Measurements from ENCODE around the gene ITFG2. TPM values are rescaled to one million over a fixed set of nuclear protein-coding genes. Genes with fewer than 3 reads are reported as not detected.

The ITFG2 gene
- total and polyA plus RNA-seq, 9 of the 15 experiments (the other 6 are each of a cell fraction or from before 2014, with no cell fraction given): 15.0 to 22.8 (median 19.4) TPM

DNA sequence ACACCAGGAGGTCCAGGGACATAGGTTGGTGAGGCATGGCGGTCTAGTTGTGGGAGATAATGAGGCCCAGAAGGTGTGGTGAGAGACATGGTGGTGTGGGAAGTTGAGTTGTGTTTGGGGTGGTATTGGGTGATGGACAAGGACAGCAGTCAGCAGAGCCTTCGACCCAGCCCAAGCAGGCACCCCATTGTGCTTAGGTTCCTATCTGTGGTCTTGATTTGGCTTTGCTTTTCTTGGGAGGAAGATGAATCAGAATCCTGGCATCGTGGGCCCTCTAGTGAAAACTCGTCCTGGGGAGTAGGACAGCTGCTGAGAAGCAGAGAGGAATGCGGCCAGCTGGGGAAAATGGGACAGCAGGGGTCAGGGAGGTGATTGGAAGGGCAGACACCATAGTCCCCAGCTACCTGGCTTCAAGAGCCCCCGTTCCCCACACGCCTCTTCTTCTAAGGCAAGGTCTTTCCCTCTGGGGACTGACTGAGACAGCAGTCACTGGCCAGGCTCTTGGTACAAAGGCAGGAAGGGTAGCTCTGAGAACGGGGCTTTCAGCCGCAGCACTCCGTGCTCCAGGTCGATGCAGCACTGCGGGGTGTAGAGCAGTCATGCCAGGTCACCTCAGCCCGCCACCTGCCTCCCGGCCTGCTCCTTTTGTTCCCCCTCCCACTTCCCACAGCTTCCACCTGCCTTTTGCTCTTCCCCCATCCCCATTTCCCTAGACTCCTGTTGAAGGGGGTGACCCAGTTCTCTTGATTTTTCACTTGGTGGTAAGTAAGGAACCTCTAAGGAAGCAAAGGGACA, 14.4 kb downstream of the ITFG2 start:
- Histone ChIP-seq H3K27me3 (ENCODE audit: control insufficient read depth in 2 of 2, insufficient read depth in 2 of 2, low read length in 2 of 2) (no peaks in the 10 kb centered on the region), H3K9me1 (ENCODE audit: control insufficient read depth, insufficient read depth, low read length) (no peaks in the 10 kb centered on the region), H3K36me3 (ENCODE audit: control insufficient read depth, insufficient read depth, low read length) (peaks cover 54% of the 10 kb centered on the region; the same call in 1 of the 3 replicates), H3K9me3 (replicated peaks; ENCODE audit: control insufficient read depth, insufficient read depth, low read depth, low read length) (no peaks in the 10 kb centered on the region), H2AFZ (ENCODE audit: low read depth, low read length) (no peak overlapping the region), H3K4me1 (replicated peaks in 1 of 2; ENCODE audit: control insufficient read depth in 2 of 2, insufficient read depth in 2 of 2, low read length in 2 of 2) (no peaks in the 10 kb centered on the region), H3K4me3 (no peak overlapping the region), H3K4me2 (ENCODE audit: insufficient read depth, low read length) (no peak overlapping the region), H3K9ac (ENCODE audit: insufficient read depth in 1 of 2, low read depth in 2 of 2, low read length in 2 of 2) (no peak overlapping the region; a peak in 1 of 4 replicates), H3K27ac (ENCODE audit: extremely low read depth, low read depth, low read length) (no peak overlapping the region), H3K79me2 (ENCODE audit: control insufficient read depth, insufficient read depth, low read length) (no peaks in the 10 kb centered on the region), H4K20me1 (replicated peaks; ENCODE audit: control insufficient read depth, insufficient read depth, low read length) (no peaks in the 10 kb centered on the region)
- no peak for ATAC-seq
- WGBS (ENCODE audit: insufficient coverage, low coverage, missing lambda C conversion rate): 79% methylated on average over 9 of the region's 14 CpGs
- no TSS peak for BruUV-seq (replicated peaks)
- DNase-seq (ENCODE audit: extremely low read depth in 1 of 4, low spot score in 3 of 4): no peak
- ChIA-PET POLR2A (no interaction called here), CTCF (ENCODE audit: low intra/inter-chr PET ratio) (no interaction called here)
- no peak for FAIRE-seq
- intact Hi-C loops (cut with micrococcal nuclease): no loop called here
- in situ Hi-C loops (cut with MboI): no loop called here
- no peak for TF ChIP-seq ZNF282 (CRISPR knock-in tag; IDR thresholded peaks at IDR 0.05)

DNA sequence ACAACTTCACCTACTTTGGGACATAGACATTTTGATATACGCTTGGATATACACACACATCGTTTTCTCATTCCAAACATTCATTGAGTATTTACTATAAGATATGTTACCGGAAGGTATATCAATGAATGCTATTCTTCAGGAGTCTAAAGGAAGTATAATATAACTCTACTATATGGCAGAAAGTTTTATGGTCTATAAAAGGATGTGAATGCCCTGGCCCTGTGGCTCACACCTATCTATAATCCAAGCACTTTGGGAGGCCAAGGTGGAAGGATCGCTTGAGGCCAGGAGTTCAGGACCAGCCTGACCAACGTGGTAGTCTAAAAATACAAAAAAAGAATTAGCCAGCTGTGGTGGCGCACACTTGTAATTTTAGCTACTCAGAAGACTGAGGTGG, 16.8 kb downstream of the ITFG2 start:
- no peaks in the 10 kb centered on the region for H3K9me3 ChIP-seq (replicated peaks; ENCODE audit: control insufficient read depth, insufficient read depth, low read depth, low read length)
- intact Hi-C loops (cut with micrococcal nuclease): no loop called here
- FAIRE-seq (no peak), ATAC-seq (no peak), DNase-seq (ENCODE audit: extremely low read depth in 1 of 4, low spot score in 3 of 4) (no peak)
- no peaks in the 10 kb centered on the region for H3K27me3 ChIP-seq (ENCODE audit: control insufficient read depth in 2 of 2, insufficient read depth in 2 of 2, low read length in 2 of 2)
- H3K79me2 ChIP-seq (ENCODE audit: control insufficient read depth, insufficient read depth, low read length): no peaks in the 10 kb centered on the region
- ChIA-PET CTCF (ENCODE audit: low intra/inter-chr PET ratio) (no interaction called here), POLR2A (no interaction called here)
- no peaks in the 10 kb centered on the region for H3K4me1 ChIP-seq (replicated peaks in 1 of 2; ENCODE audit: control insufficient read depth in 2 of 2, insufficient read depth in 2 of 2, low read length in 2 of 2)
- H3K9ac ChIP-seq (ENCODE audit: insufficient read depth in 1 of 2, low read depth in 2 of 2, low read length in 2 of 2): no peak overlapping the region
- TF ChIP-seq IRF2 (CRISPR knock-in tag; IDR thresholded peaks at IDR 0.05) (no peak), BACH1 (tag; IDR thresholded peaks at IDR 0.05) (no peak), GATAD2B (IDR thresholded peaks at IDR 0.05; ENCODE audit: borderline replicate concordance) (no peak), NUFIP1 (IDR thresholded peaks at IDR 0.05; ENCODE audit: partially characterized antibody) (no peak), PCBP2 (IDR thresholded peaks at IDR 0.05; ENCODE audit: low read depth, low read length, poor library complexity, severe bottlenecking) (no peak), ZNF75A (CRISPR knock-in tag; IDR thresholded peaks at IDR 0.05) (no peak), ZBTB17 (CRISPR knock-in tag; IDR thresholded peaks at IDR 0.05) (no peak)
- TF ChIP-seq, protein P1, sequence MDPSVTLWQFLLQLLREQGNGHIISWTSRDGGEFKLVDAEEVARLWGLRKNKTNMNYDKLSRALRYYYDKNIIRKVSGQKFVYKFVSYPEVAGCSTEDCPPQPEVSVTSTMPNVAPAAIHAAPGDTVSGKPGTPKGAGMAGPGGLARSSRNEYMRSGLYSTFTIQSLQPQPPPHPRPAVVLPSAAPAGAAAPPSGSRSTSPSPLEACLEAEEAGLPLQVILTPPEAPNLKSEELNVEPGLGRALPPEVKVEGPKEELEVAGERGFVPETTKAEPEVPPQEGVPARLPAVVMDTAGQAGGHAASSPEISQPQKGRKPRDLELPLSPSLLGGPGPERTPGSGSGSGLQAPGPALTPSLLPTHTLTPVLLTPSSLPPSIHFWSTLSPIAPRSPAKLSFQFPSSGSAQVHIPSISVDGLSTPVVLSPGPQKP (CRISPR knock-in tag; IDR thresholded peaks at IDR 0.05): no peak
- H3K4me2 ChIP-seq (ENCODE audit: insufficient read depth, low read length): no peak overlapping the region
- H3K27ac ChIP-seq (ENCODE audit: extremely low read depth, low read depth, low read length): no peak overlapping the region
- no peaks in the 10 kb centered on the region for H4K20me1 ChIP-seq (replicated peaks; ENCODE audit: control insufficient read depth, insufficient read depth, low read length)
- peaks cover 31% of the 10 kb centered on the region; the same call in 1 of the 3 replicates for H3K36me3 ChIP-seq (ENCODE audit: control insufficient read depth, insufficient read depth, low read length)
- H3K4me3 ChIP-seq: no peak overlapping the region
- no TSS peak for BruUV-seq (replicated peaks)
- in situ Hi-C loops (cut with MboI): no loop called here
- H2AFZ ChIP-seq (ENCODE audit: low read depth, low read length): no peak overlapping the region
- 80% methylated on average over 5 of the region's 6 CpGs for WGBS (ENCODE audit: insufficient coverage, low coverage, missing lambda C conversion rate)
- H3K9me1 ChIP-seq (ENCODE audit: control insufficient read depth, insufficient read depth, low read length): no peaks in the 10 kb centered on the region

Data from K562 (cell line).